HG03280 (cell line): Measurements from ENCODE around the gene LYRM1.
"Not testable (repeated sequence)": the region's sequence is repeated elsewhere in the genome, so short reads cannot be mapped to it uniquely, and the experiment has no call there.

Experiments
- ATAC-seq: cut with Tn5 transposase; IDR thresholded peaks from one replicate; pipeline ENCODE4 v1.9.1; 2021; ENCODE audit warnings: mild to moderate bottlenecking, moderate library complexity; ENCODE audit not compliant: unreplicated experiment

The LYRM1 gene, protein sequence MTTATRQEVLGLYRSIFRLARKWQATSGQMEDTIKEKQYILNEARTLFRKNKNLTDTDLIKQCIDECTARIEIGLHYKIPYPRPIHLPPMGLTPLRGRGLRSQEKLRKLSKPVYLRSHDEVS

DNA sequence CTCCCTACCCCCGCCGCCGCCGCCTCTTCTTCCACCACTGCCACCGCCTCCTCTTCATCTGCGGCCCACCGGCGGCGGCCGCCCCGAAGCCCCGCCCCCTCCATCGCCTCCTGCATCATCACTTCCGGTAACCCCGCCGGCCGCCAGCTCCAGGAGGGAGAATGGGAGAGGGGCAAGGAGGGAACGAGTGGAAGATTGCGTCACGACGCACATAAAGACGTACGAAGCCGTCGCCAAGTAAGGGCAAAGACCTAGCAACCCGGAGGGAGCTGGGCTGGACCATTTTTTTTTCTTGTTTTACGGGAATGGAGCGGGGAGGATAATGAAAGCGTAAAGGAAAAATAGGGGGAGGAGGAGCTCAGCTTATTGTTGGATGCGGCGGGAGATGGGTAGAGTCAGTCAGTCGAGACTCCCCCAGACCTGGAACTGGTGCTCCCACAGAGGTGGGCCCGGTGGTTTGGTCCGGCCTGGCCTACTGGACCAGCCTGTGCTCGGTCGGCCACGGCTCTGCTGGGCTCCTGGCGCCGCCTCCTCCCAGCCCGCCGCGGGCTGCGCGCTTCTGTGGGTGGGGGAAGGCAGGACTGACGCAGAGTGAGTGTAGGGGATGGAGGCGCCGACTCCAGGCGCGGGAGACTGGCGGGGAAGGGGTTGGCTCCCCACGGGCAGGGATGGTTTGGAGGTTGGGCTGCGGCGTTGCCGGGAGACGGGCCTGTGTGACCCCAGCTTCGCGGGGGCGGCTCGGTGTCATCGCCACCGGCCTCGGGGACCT, at the start of gene LYRM1, which contains the start of gene DCUN1D3:
Gene LYRM1, plus strand, starts transcription at position 473 of the 769 bp plus-strand sequence. CDS start 14,785 bp downstream, outside the sequence.
Gene DCUN1D3, minus strand, starts transcription at position 60 of the 769 bp plus-strand sequence. CDS start 37,820 bp downstream, outside the sequence.
- peak; percentile 69 for ATAC-seq

DNA sequence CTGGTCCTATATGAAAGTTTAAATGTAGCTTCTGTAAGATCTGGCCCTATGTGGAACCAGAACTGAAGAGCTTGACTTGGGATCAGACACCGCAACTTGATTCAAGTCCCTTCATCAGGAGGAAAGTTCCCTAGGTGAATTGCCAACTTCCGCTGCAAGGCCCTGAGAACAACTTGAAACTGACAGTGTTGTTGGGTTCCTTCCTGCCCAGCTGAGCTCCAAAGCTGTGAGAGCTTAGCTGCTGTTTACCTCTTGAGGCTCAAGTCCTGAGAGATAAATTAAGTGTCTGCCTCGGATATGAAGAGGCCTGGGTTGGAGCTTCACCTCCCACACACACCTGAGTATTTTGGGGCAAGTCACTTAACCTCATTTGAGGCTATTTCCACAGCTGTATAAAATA, 49.6 kb upstream of the LYRM1 start:
- no peak for ATAC-seq

DNA sequence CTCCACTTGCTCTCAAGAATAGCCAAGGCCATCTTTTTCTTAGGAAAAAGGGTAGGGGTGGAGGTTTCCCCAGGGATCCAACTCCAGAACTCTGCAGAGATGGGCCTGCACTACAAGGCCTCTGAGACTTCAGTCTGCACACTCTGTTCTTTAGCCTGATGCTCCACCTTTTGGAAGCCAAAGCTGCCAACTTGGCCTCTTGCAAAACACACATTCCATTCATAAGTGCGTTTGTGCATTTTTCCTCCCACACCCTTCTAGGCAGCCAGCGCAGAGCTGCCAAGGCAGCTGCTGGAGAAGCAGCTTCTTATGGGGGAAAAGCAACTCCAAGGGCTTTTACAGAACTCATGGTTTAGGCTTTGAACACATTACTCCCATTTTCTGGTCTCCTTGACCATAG, 49.0 kb upstream of the LYRM1 start:
- no peak for ATAC-seq

DNA sequence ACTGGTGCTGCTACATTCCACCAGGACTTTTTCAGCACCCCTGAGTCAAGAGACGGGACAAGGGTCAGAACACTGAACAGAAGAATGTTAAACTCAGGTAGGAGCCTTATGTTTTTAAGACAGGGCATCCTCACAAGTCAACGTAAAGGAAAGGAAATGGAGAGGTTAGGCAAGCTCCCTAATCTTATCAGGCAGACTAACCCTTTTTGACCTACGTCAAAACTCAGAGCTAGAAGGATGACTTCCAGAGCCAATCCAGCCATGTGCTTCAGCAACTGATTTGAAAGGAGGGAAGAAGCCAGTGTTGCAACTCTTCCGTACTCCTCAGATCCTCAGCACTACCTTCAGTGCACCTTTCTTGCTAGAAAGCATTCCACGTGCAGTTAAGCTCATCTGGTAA, 47.4 kb upstream of the LYRM1 start:
- no peak for ATAC-seq

GRCh38 chr16:20853981-20854620, 46.5 kb upstream of the LYRM1 start:
- ATAC-seq, result no peak

DNA sequence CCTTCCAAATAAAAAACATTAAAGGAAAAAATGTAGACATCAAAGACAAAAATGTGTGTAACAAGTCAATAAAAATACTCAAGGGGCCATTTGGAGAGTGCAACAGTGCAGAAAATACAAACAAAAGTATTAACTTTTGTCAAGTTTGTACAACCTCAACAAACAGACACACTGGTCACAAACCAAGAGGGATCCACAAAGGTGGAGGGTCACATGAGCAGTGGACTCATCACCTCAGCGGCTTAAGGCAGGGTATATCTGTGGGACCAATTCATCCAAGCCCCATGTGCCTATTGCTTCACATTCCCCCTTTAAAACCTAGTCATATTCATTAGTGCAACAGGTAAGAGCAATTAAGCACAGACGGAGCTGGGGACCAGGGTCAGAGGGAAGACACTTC, 45.6 kb upstream of the LYRM1 start:
- ATAC-seq, result no peak

- no peak for ATAC-seq
Observed at GRCh38 chr16:20857281-20857680, 43.3 kb upstream of the LYRM1 start.

- no peak for ATAC-seq
Observed at GRCh38 chr16:20859229-20859628, 41.3 kb upstream of the LYRM1 start.

DNA sequence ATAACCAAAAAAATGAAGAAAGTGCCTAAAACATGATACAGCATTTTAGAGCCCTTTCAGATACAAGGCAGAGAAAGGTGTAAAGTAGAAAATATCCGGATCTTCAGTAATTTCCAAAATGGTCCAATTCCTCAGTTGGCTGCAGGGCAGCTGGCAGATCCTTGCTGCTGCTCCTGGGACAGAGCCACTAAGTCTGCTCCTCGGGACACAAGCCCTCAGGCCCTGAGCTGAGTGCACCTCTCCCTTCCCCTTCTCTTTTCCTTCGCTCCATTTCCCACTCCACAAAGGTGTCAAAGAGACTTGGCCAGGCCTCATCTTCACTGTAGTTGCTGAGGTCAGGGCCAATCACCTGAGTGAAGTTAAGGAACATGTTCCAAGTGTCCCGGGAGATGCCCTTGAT, 40.9 kb upstream of the LYRM1 start:
- no peak for ATAC-seq

- no peak for ATAC-seq
Observed at GRCh38 chr16:20860361-20860760, 40.2 kb upstream of the LYRM1 start.

DNA sequence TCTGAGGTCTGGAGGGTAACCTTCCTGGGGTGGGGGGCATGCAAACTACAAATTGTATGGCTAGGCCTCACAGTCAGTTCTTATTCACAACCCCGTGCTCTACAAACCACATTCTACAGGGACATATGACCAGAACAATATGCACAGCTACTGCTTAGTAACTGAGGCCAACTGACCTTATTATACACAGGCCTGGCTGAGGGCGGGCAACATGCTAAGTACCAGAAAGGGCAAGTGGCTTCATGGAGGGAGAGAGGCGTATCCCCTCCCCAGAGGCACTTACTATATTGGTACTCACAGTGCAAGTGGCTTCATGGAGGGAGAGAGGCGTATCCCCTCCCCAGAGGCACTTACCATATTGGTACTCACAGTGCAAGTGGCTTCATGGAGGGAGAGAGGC, 39.6 kb upstream of the LYRM1 start:
- not testable (repeated sequence) for ATAC-seq

DNA sequence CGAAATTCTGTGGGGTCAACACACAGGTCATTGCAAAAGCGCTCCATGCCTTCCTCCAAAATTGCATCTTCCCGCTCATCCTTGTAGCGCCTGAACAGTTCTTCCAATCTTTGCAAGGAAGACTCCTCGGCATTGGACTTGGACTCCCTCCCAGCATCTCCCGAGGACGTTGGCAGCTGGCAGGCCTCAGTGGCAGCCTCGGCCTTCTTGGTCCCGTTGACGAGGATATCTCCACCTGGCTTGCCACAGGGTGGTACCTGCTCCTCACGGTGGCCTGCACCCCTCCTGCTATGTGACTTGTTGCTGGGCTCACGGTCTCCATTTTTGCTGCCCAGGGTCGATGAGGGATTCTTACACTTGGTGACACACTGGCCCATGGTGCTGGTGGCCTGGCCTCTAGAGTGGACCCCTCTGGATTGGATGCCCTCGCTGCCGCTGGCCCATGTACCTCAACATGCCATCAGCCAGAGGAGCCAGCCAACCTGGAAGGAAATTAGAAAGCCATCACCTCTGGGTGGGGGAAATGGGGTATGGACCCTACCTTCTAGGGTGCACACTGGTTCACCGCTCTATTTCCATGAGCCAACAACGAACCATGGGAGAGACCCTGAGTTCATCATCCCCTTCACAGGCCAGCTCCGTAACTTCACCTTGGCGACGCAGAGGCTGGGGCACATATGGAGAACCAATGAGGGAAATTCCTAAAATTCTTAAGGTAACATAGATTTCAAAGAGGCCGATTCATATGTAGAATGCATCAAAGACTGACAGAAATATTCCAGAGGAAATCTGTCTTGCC, 38.2 kb upstream of the LYRM1 start:
- no peak for ATAC-seq

- ATAC-seq, result not testable (repeated sequence)
Observed at GRCh38 chr16:20864376-20864775, 36.2 kb upstream of the LYRM1 start.

- peak; percentile 75 for ATAC-seq
Observed at GRCh38 chr16:20865420-20866131, 35.0 kb upstream of the LYRM1 start.

- peak; percentile 30 for ATAC-seq
Observed at GRCh38 chr16:20866145-20866772, 34.3 kb upstream of the LYRM1 start.

DNA sequence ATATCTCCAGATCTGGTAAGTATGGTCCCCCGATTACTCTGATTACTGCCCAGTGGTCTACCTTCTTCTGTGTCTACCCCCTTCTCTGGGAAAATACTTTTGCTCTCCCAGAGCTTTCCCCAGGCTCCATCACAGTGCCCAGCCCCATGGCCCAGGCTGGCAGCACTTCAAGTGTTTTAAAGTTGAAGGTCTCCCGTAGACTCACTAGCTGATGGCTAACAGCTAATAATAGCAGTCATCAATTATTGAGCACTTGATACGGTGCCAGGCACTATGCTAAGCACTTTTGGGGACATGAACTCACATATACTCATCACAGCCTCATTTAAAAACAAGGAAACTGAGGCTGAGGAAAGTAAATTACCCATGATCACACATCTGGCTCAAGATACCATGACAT, 33.8 kb upstream of the LYRM1 start:
- no peak for ATAC-seq

DNA sequence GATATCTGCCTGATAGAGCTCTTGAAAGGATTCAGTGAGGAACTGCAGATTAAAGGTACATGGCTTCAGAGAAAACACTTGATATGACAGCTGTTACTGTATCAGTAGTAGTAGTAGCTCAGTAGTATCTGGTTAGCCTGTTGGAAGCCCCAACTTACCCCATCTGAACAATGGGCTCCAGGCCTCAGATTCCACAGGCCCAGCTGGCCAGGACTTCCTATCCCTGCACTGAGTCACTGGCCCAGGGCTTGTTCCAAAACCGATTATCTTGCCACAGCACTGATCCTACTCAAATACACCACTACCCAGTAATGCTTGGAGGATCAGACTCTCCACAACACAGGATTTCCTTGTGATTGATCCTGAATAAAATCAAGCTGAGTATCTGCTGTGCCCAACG, 33.0 kb upstream of the LYRM1 start:
- no peak for ATAC-seq

- no peak for ATAC-seq
Observed at GRCh38 chr16:20868890-20869289, 31.7 kb upstream of the LYRM1 start.

DNA sequence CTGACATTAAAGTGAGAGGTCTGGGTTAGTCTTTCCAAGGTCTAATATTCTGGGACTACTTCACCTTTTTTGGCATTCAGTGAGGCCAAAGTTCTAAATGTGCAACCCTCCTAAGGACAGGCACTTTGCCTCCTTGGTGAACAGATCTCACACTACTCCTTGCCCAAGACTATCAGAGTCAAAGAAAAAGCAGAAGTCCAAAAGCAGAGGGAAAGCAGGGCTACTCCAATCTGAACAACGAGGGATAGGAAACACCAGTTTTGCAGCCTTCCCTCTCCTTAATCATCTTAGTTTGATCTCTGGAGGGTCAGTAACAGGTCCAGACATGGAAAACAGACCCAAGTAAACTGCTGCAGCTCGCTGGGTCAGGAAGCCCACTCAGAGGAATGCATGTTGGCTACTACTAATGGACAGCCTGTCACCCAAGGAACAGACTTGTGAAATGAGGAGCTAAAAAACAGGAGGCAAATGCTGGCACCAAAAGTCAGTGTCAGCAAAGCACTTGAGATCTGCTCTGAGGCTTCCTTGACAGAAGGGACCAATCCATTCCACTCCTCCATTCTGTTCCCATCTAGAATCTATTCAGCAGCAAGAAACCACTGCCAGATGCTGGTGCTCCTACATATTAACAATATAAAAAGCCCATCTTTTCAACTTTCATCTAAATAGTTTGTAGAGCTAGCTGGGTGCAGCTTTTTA, 30.3 kb upstream of the LYRM1 start:
- no peak for ATAC-seq

- no peak for ATAC-seq
Observed at GRCh38 chr16:20871258-20871657, 29.3 kb upstream of the LYRM1 start.
